Frontal cortex (tissue), 4 donors: ENCODE measurements around the gene CCNC. TPM values are rescaled to one million over a fixed set of nuclear protein-coding genes. Genes with fewer than 3 reads are reported as not detected.
"Not testable (repeated sequence)": the region's sequence is repeated elsewhere in the genome, so short reads cannot be mapped to it uniquely, and the experiment has no call there.

Source experiments
- DNase-seq, 2 donors: peaks; one replicate each; pipeline ENCODE4 v3.0.0; 2012; ENCODE audit warnings: low spot score in 2 of 2
- FAIRE-seq: peaks from 2 replicates; lab custom pipeline; 2012; peaks lifted over from hg19 to GRCh38; lab: Jason Lieb, UNC
- total RNA-seq: library from RNA; depleted of rRNA; stranded (reverse); fragments of >200 nt; gene quantifications from one replicate; pipeline ENCODE4 v1.2.3, GENCODE V29; 2014
- donor health status: control.
- donor health status: control.
- donor health status: control.

The CCNC gene
- total RNA-seq, 1 donor from 2014 or later = 92.1 TPM

- no peak for DNase-seq
- FAIRE-seq = no peak
These were observed 36.0 kb upstream of the CCNC start for GRCh38 chr6:99604166-99605073.

DNA sequence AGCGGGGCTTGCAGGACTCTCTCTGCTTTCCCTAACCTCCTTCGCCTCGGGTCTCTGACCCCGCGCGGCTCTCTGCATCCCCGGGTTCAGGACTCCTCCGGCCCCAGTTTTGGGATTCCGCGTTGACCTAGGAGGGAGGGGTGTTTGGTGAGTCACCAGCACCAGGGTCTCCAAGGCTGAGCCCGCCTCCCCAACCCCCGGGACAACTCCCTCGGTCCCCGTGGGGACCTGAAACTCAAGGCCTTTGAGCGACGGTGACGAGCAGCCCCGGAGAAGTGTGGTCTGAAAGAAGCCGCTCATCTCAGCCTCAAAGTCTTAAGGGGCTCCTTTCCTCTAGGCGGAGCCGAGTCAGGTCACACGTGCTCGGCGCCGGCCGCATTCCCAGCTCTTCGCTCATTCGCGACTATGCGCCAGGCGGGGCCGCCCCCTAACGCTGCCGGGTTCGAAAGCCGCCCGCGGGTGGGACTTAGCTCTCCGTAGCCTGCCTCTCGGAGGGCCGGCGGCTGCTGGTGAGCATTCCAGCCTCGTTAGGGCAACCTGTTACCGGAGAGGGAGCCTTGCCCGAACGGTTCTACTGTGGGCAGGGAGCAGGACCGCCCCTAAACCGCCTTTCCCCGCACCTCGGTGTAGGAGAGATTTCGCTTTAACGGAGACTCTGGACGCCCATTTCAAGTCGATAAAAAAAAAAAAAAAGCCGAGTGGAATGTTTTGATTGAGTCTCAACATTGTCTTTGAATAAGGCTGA is 35.1 kb upstream of the CCNC start:
- DNase-seq (no peak), FAIRE-seq (no peak)

GRCh38 chr6:99602520-99603420 is 34.3 kb upstream of the CCNC start:
- DNase-seq = no peak
- no peak for FAIRE-seq

DNA sequence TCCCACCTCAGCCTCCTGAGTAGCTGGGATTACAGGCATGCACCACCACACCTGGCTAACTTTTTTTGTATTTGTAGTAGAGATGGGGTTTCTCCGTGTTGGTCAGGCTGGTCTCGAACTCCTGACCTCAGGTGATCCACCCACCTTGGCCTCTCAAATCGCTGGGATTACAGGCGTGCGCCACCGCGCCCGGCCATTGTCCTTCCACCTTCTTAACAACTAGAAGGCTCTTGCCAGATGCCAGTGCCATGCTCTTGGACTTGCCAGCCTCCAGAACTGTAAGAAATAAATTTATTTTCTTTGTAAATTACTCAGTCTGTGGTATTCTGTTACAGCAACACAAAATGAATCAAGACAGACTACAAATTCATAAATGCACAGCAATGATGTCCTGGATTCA is 26.2 kb upstream of the CCNC start:
- not testable (repeated sequence) for FAIRE-seq, DNase-seq

- DNase-seq (no peak), FAIRE-seq (no peak)
These were observed 24.4 kb upstream of the CCNC start for GRCh38 chr6:99592900-99593299.

DNA sequence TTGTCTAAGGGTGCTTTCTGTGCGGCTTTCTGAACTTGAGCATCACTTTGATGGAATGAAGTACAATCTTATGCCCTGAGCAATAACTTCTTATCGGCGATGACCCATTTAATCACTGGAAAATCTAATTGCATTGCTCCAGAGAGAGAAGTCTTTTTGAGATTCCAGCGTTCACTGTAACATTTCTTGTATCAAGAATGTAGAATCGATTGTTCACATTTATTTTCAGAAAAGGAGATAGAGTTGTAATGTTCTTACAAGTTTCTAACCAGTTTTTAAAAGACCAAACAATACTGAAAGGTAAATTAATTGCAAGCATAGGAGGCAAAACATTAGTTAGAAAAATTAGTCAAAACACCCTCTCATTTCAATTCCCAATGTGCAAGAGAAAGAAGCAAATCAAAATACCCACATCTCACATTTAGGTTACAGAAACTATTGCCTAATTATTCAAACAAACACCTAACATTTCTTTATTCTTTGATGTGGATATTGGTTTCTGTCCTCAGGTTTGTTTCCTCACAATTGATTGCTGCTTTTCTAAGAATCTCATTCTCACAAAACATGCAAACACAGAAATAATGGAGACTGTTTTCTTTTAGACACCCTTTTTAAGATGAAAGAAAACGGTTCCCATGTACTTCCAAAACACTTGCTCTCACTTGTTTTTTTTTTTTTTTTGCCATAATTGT is 23.4 kb upstream of the CCNC start:
- DNase-seq (no peak), FAIRE-seq (no peak)

GRCh38 chr6:99590728-99591672 is 22.5 kb upstream of the CCNC start:
- DNase-seq (no peak), FAIRE-seq (no peak)

DNA sequence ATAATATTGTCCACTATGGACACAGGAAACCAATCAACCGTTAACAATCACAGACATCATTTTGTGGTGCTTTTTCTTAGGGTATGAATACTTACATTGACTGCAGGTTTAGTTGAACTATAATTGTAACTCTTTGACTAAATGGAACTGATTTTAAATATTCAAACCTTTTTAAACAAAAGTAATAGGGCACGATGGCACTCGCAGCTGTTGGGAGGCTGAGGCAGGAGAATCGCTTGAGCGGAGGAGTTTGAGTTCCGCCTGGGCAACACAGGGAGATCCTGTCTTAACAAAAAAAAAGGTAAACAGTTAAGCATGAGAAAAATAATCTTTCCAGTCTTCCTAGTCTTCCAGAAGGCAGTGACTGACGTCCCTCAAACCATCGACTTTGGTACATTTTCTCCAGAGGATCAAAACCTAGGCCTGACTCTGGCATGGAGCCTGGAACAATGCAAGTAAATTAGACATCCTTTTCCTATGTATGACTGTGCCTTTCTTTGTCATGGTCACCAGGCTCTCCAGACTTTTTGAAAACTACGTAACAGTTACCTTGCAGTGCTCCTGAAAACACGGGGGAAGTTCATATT is 21.5 kb upstream of the CCNC start:
- no peak for FAIRE-seq
- no peak for DNase-seq

DNA sequence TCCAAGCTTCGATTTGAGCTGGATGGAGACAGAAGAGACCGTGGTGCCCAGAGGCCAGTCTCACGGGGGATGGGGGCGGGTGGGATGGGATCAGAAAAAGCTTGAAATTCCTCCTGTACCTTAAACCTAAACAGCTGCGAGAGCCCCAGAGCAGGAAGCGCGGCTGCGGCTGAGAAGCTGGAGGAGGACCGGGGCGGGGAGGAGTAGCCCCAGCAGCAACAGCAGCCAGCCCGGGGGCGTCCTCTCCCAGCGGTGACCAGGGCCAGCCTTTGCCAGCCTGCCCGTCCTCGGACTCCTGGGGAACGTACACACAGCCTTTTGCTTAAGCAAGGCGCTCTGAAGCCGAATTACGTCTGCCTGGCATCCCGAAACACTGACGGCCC is 20.8 kb upstream of the CCNC start:
- DNase-seq (no peak), FAIRE-seq (no peak)

DNA sequence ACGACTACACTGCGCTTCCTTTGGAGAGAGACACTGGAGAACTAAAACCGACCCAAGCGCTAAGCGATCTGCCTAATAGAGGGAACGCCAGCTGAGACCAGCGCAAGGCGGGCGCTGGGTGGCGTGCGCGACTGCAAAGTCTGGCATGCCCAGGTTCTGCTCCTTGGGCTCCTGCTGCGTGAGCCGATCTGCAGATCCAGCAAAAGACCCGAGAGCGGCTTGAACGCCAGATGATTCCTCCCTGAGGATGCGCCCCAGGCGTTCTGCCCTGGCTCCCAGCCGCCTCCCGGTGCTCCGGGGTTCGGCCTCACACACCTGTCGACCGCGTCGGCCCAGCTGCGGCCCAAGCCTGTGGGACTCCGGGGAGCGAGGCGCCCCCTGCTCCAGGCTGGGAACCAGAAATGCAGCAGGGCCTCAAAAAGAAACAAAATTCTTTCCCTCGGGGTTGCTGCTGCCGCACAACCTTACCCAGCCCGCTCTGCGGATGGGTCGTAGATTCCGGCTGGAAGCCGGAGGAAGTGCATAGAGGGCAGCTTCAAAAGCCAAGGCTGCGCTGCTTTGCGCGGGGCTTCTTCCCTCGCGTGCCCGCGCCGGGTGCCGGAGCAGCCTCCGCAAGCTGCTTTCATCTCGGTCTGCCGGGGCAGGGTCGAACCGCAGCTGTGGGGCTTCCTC is 20.3 kb upstream of the CCNC start:
- FAIRE-seq (no peak), DNase-seq (peak in 1 of 2 donors; percentile 49)

DNA sequence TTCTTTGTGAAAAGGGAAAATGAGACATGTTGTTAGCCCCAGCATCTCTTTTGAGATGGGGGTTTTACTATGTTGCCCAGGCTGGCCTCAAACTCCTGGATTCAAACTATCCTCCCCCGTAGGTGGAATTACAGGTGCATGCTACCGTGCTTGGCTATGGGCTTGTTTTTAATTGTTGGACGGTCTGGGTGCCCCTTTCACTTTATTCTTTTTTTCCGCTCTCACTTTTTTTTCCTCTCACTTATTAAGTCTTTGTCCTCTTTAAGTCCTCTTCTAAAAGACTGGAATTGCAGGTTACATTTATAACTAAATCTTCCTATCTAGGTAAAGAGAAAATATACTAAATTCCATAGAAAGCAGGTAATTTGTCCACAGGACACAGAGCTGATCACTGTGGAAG is 19.3 kb upstream of the CCNC start:
- DNase-seq (no peak), FAIRE-seq (no peak)

- DNase-seq = no peak
- FAIRE-seq = no peak
These were observed 11.3 kb upstream of the CCNC start for GRCh38 chr6:99579781-99580180.

DNA sequence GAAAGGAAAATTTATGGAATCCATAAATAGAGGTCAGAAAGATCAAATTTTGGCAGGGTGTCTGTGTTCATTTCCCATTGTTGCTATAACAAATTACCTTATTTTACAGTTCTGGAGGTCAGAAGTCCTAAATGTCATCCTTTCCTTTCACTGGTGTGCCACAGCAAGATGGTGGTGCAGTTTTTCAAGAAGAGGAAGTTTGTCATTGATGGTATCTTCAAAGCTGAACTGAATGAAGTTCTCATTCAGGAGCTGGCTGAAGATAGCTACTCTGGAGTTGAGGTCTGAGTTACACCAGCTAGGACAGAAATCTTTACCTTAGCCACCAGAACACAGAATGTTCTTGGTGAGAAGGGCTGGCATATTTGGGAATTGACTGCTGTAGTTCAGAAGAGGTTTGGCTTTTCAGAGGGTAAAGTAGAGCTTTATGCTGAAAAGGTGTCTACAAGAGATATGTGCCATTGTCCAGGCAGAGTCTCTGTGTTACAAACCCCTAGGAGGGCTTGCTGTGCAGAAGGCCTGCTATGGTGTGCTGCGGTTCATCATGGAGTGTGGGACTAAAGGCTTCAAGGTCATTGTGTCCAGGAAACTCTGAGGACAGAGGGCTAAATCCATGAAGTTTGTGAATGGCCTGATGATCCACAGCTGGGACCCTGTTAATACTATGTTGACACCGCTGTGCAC is 7.2 kb upstream of the CCNC start:
- FAIRE-seq (no peak), DNase-seq (no peak)

DNA sequence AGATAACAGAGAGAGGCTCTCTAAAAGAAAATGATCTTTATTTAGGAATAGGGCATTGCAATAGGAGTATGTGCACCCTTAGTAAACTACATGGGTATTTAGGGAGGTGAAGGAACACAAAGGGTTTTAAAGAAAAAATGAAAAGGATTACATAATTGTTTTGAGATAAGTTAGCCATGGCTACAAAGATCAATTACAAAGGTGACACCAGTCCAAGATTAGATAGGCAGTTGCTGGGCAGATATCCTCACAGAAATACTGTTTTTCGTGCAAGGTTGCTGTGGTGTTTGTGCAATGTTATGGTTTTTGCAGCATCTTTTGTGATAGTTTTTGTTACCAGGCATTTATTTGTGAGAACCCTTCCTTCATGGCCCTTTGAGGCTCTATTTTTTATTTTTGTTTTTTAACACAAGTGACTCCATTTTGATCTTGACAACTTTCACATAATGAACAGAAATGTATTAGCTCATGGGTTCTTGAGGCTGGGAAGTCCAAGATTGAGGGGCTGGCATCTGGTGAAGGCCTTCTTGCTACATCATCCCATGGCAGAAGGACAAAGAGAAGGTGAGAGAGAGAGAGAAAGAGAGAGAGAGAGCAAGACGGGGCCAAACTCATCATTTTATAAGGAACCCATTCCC is 5.6 kb upstream of the CCNC start:
- DNase-seq (no peak), FAIRE-seq (no peak)

DNA sequence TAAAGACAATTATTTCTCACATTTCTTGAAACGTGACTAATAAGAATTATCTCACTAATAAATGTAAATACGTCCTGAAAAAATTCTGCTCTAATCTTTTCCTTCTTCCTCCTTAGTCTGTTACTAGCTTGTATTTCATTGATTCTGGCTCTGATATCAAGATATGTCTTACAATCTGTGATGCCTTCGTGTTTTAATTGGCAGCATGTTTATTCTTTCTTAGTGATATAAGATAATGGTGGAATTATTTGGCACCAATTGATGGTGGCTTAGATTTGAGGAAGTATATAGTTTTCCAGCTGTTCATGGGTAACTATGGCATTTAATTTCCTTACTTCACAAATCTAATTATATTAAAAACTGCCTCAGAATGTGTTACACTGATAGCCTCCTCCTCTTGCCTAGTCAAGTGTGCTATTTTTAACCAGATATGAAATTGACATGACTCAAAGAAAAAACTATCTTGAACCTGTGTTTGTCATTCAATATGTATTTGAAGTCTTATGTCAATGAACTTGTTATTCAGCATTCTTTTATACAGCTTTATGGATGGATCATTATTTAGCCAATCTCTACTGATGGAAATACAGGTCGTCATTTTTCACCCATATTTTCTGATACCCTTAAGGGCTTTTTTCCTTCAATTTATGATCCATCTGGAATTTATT is 5.3 kb downstream of the CCNC start:
- DNase-seq = no peak
- no peak for FAIRE-seq

DNA sequence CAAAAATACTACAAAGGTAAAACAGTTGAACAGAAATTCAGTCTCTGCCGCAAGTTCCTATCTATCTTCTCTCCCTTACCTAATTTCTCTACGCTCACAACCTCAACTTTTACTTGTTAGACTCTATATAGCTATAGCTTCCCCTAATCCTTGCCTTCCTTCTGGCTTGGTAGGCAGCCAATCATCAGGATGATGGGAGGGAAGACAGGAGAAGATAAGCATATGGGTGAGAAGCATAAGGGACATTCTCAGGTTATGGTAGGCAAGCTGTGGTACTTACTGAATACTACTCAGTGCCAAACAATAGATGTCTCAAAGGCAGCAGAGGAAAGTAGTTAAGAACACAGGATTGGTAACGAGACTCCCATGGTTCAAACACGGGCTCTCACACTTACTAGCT is 7.8 kb downstream of the CCNC start:
- DNase-seq (no peak), FAIRE-seq (no peak)
